Measurements from ENCODE around the gene ING1.
"Not testable (repeated sequence)": the region's sequence is repeated elsewhere in the genome, so short reads cannot be mapped to it uniquely, and the experiment has no call there.

Gene ING1

DNA sequence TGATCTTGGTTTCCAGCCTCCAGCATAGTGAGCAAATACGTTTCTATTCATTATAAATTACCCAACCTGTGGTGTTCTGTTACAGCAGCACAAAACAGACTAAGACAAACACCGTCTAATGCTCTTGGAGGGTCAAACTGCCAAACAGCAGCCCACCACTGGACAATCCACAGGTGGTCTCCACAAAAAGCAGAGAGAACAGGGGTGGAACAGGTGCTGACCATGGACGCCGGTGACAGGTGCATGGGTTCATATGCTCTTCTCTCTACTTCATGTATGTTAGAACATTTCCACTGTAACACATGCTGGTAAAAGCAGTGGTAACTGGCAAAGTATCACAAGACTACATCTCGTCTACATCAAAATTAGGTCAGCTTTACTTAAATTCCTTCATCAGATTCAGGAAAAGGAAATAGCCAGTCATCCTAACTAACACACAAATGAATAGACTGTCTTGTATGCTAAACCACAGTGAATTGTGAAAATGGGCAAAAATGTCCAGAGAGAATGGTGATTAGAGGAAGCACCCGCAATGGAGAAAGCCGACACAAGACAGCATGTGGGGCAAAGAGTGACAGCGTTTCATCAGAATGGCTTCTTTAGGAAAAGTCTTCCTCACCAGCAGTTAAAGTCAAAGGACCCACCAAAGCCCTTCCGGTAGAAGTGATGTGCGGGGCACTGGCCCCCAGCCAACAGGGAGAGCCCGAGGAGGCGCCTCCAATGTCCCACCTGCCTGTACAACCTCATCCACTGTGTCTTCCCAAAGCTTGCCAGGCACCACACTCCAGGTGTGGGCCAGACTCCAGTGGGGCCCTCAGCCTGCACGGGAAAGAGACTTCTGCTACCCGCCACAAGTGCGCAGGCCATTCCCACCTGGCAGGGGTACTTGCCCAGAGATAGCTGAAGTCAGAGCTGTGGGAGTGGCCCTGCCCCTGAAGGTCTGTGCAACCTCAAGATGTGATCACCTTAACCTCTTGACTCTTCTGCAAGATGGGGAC is 14.1 kb upstream of the ING1 start:
- no peak overlapping the region for H3K4me2 ChIP-seq (ENCODE audit: low read length, poor library complexity, severe bottlenecking)
- no peak overlapping the region for H3K9ac ChIP-seq (ENCODE audit: low read length)
- H3K4me3 ChIP-seq (ENCODE audit: insufficient read depth in 1 of 2, low read depth in 1 of 2, low read length in 2 of 2) = no peak overlapping the region
- H3K9me3 ChIP-seq (ENCODE audit: control insufficient read depth, low read length) = no peaks in the 10 kb centered on the region
- no peak for DNase-seq
- no peak overlapping the region for H2BK15ac ChIP-seq (ENCODE audit: low read depth, poor library complexity, severe bottlenecking)
- H3K36me3 ChIP-seq (ENCODE audit: control insufficient read depth in 1 of 2, insufficient read depth in 2 of 2, low read depth in 1 of 2, low read length in 2 of 2) = peaks cover 35 to 88% of the 10 kb centered on the region in 2 experiments
- WGBS = 95% methylated on average over 15 of the region's 15 CpGs
- H2AFZ ChIP-seq (ENCODE audit: low read depth, low read length) = no peak overlapping the region
- no peak overlapping the region for H3K14ac ChIP-seq (ENCODE audit: low read length in 2 of 2)
- no peak overlapping the region for H2BK12ac ChIP-seq (ENCODE audit: low read length in 2 of 2)
- H4K91ac ChIP-seq (ENCODE audit: low read length) = no peak overlapping the region
- H3K27me3 ChIP-seq (ENCODE audit: control insufficient read depth in 1 of 2, insufficient read depth in 1 of 2, low read length in 2 of 2) = no peaks in the 10 kb centered on the region
- no peak overlapping the region for H3K27ac ChIP-seq (ENCODE audit: low read length, poor library complexity, severe bottlenecking)
- peaks cover 13% of the 10 kb centered on the region for H3K4me1 ChIP-seq (ENCODE audit: control insufficient read depth, insufficient read depth, low read depth, low read length)
- no peak overlapping the region for H2AK5ac ChIP-seq (ENCODE audit: low read length, severe bottlenecking)
- H3K23ac ChIP-seq (ENCODE audit: low read length in 2 of 2) = no peak overlapping the region
- H3K4ac ChIP-seq (ENCODE audit: low read depth in 1 of 2, low read length in 2 of 2) = no peak overlapping the region
- H3K79me1 ChIP-seq (replicated peaks; ENCODE audit: low read length, poor library complexity, severe bottlenecking) = peaks cover 43% of the 10 kb centered on the region
- no peak overlapping the region for H3K18ac ChIP-seq (ENCODE audit: low read depth in 1 of 2, low read length in 2 of 2)
- no peak overlapping the region for H2BK120ac ChIP-seq (ENCODE audit: low read depth, low read length)
- no peak overlapping the region for H4K8ac ChIP-seq (ENCODE audit: low read length)
- no peak overlapping the region for H2BK5ac ChIP-seq (ENCODE audit: low read depth, low read length, poor library complexity, severe bottlenecking)

DNA sequence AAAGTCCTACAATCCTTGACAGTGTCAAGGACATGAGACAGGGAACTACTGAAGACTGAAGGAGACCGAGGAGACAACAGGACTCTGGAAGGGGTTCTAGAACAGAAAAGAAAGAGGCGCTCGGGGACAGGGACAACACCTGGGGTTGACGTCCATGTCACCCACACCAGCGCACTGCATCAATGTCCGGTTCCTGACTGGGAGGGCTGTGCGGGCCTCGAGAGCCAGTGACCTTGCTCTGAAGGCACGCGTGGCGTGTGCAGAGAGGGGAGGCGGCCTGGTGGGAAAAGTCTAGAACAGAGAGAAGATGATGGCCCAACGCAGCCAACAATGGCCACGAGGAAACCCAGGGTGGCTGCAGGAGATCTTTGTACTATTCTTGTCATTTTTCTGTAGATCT is 13.3 kb upstream of the ING1 start:
- Histone ChIP-seq H2BK15ac (ENCODE audit: low read depth, poor library complexity, severe bottlenecking) (no peak overlapping the region), H3K27ac (ENCODE audit: low read length, poor library complexity, severe bottlenecking) (no peak overlapping the region), H3K79me1 (replicated peaks; ENCODE audit: low read length, poor library complexity, severe bottlenecking) (peaks cover 43% of the 10 kb centered on the region), H2BK12ac (ENCODE audit: low read length in 2 of 2) (no peak overlapping the region), H3K4me2 (ENCODE audit: low read length, poor library complexity, severe bottlenecking) (no peak overlapping the region), H2BK120ac (ENCODE audit: low read depth, low read length) (no peak overlapping the region), H2AFZ (ENCODE audit: low read depth, low read length) (no peak overlapping the region), H2AK5ac (ENCODE audit: low read length, severe bottlenecking) (no peak overlapping the region), H3K9me3 (ENCODE audit: control insufficient read depth, low read length) (no peaks in the 10 kb centered on the region), H3K4me1 (ENCODE audit: control insufficient read depth, insufficient read depth, low read depth, low read length) (peaks cover 15% of the 10 kb centered on the region), H3K23ac (ENCODE audit: low read length in 2 of 2) (no peak overlapping the region), H2BK5ac (ENCODE audit: low read depth, low read length, poor library complexity, severe bottlenecking) (no peak overlapping the region), H3K4ac (ENCODE audit: low read depth in 1 of 2, low read length in 2 of 2) (no peak overlapping the region), H3K36me3 (ENCODE audit: control insufficient read depth in 1 of 2, insufficient read depth in 2 of 2, low read depth in 1 of 2, low read length in 2 of 2) (peaks cover 32 to 87% of the 10 kb centered on the region in 2 experiments), H3K27me3 (ENCODE audit: control insufficient read depth in 1 of 2, insufficient read depth in 1 of 2, low read length in 2 of 2) (no peaks in the 10 kb centered on the region), H3K9ac (ENCODE audit: low read length) (no peak overlapping the region), H3K18ac (ENCODE audit: low read depth in 1 of 2, low read length in 2 of 2) (no peak overlapping the region), H4K8ac (ENCODE audit: low read length) (no peak overlapping the region), H4K91ac (ENCODE audit: low read length) (no peak overlapping the region), H3K4me3 (ENCODE audit: insufficient read depth in 1 of 2, low read depth in 1 of 2, low read length in 2 of 2) (no peak overlapping the region), H3K14ac (ENCODE audit: low read length in 2 of 2) (no peak overlapping the region)
- DNase-seq = no peak
- 99% methylated on average over 13 of the region's 14 CpGs for WGBS

DNA sequence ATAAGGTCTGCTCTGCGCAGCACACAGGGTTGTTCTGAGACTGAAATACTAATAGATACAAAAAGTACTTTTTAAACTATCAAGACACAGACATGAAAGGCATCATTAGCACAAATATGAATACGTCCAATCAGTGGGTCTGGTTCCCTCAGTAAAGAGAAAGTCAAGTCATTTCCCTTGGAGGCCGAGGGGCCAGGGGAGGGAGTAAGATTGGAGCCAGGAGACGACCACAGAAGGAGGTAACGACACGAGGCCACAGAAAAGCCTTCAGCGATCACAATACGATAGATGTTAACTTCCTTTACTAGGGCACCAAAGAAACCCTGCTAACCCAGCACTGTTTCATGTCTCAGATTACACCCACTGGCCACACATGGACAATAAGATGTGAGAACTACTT is 12.9 kb upstream of the ING1 start:
- Histone ChIP-seq H3K4me1 (ENCODE audit: control insufficient read depth, insufficient read depth, low read depth, low read length) (peaks cover 15% of the 10 kb centered on the region), H4K8ac (ENCODE audit: low read length) (no peak overlapping the region), H2BK5ac (ENCODE audit: low read depth, low read length, poor library complexity, severe bottlenecking) (no peak overlapping the region), H2BK15ac (ENCODE audit: low read depth, poor library complexity, severe bottlenecking) (no peak overlapping the region), H4K91ac (ENCODE audit: low read length) (no peak overlapping the region), H3K9ac (ENCODE audit: low read length) (no peak overlapping the region), H3K27ac (ENCODE audit: low read length, poor library complexity, severe bottlenecking) (no peak overlapping the region), H3K27me3 (ENCODE audit: control insufficient read depth in 1 of 2, insufficient read depth in 1 of 2, low read length in 2 of 2) (no peaks in the 10 kb centered on the region), H3K4me3 (ENCODE audit: insufficient read depth in 1 of 2, low read depth in 1 of 2, low read length in 2 of 2) (no peak overlapping the region), H3K4ac (ENCODE audit: low read depth in 1 of 2, low read length in 2 of 2) (no peak overlapping the region), H3K14ac (ENCODE audit: low read length in 2 of 2) (no peak overlapping the region), H2AK5ac (ENCODE audit: low read length, severe bottlenecking) (no peak overlapping the region), H3K79me1 (replicated peaks; ENCODE audit: low read length, poor library complexity, severe bottlenecking) (peaks cover 42% of the 10 kb centered on the region), H3K4me2 (ENCODE audit: low read length, poor library complexity, severe bottlenecking) (no peak overlapping the region), H2BK120ac (ENCODE audit: low read depth, low read length) (no peak overlapping the region), H3K18ac (ENCODE audit: low read depth in 1 of 2, low read length in 2 of 2) (no peak overlapping the region), H2AFZ (ENCODE audit: low read depth, low read length) (no peak overlapping the region), H3K9me3 (ENCODE audit: control insufficient read depth, low read length) (no peaks in the 10 kb centered on the region), H3K23ac (ENCODE audit: low read length in 2 of 2) (no peak overlapping the region), H3K36me3 (ENCODE audit: control insufficient read depth in 1 of 2, insufficient read depth in 2 of 2, low read depth in 1 of 2, low read length in 2 of 2) (peaks cover 32 to 84% of the 10 kb centered on the region in 2 experiments), H2BK12ac (ENCODE audit: low read length in 2 of 2) (no peak overlapping the region)
- DNase-seq = no peak
- 100% methylated on average over 2 of the region's 8 CpGs for WGBS

DNA sequence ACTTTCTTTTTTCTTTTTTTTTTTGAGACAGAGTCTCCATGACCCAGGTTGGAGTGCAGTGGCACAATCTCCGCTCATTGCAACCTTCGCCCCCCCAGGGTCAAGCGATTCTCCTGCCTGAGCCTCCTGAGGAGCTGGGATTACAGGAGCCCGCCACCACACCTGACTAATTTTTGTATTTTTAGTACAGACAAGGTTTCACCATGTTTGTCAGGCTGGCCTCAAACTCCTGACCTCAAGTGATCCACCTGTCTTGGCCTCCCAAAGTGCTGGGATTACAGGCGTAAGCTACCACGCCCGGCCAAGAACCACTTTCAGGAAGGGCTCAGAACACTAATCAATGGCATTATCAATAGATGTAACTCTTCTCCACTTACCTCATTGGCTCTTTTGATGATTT is 12.4 kb upstream of the ING1 start:
- not testable (repeated sequence) for H2BK12ac ChIP-seq (ENCODE audit: low read length in 2 of 2); H3K14ac ChIP-seq (ENCODE audit: low read length in 2 of 2); H2AK5ac ChIP-seq (ENCODE audit: low read length, severe bottlenecking); DNase-seq; H2AFZ ChIP-seq (ENCODE audit: low read depth, low read length); H2BK15ac ChIP-seq (ENCODE audit: low read depth, poor library complexity, severe bottlenecking); H3K4me2 ChIP-seq (ENCODE audit: low read length, poor library complexity, severe bottlenecking); H3K4me3 ChIP-seq (ENCODE audit: insufficient read depth in 1 of 2, low read depth in 1 of 2, low read length in 2 of 2); H2BK120ac ChIP-seq (ENCODE audit: low read depth, low read length); H4K91ac ChIP-seq (ENCODE audit: low read length); H2BK5ac ChIP-seq (ENCODE audit: low read depth, low read length, poor library complexity, severe bottlenecking); H3K9ac ChIP-seq (ENCODE audit: low read length); H3K23ac ChIP-seq (ENCODE audit: low read length in 2 of 2); H3K27ac ChIP-seq (ENCODE audit: low read length, poor library complexity, severe bottlenecking); H3K18ac ChIP-seq (ENCODE audit: low read depth in 1 of 2, low read length in 2 of 2); H4K8ac ChIP-seq (ENCODE audit: low read length); H3K4ac ChIP-seq (ENCODE audit: low read depth in 1 of 2, low read length in 2 of 2); H3K27me3 ChIP-seq (ENCODE audit: control insufficient read depth in 1 of 2, insufficient read depth in 1 of 2, low read length in 2 of 2); H3K9me3 ChIP-seq (ENCODE audit: control insufficient read depth, low read length)
- Histone ChIP-seq H3K79me1 (replicated peaks; ENCODE audit: low read length, poor library complexity, severe bottlenecking) (peaks cover 42% of the 10 kb centered on the region), H3K36me3 (ENCODE audit: control insufficient read depth in 1 of 2, insufficient read depth in 2 of 2, low read depth in 1 of 2, low read length in 2 of 2) (peaks cover 32 to 79% of the 10 kb centered on the region in 2 experiments), H3K4me1 (ENCODE audit: control insufficient read depth, insufficient read depth, low read depth, low read length) (peaks cover 15% of the 10 kb centered on the region)
- over 99% methylated on average over 7 of the region's 7 CpGs for whole genome bisulfite sequencing

Data from mesenchymal stem cell (in vitro differentiated cells and primary cell).